ENCODE data around the gene TCAF1. TPM values are rescaled to one million over a fixed set of nuclear protein-coding genes. Genes with fewer than 3 reads are reported as not detected.

TCAF1 gene
- total RNA-seq, 1 donor from 2014 or later, result 46.3 TPM

- DNase-seq (ENCODE audit: low spot score), result no peak
- intact Hi-C loops (cut with DNase I), result loop anchor here (10.0 kb wide), 1 partner anchor 521 kb away; the partner anchor contains the start of gene ZYX
These were observed 4.2 kb upstream of the TCAF1 start for GRCh38 chr7:143906151-143906550.

GRCh38 chr7:143905509-143905908 lies 3.5 kb upstream of the TCAF1 start:
- intact Hi-C loops (cut with DNase I), result loop anchor here (10.0 kb wide), 1 partner anchor 521 kb away; the partner anchor contains the start of gene ZYX
- DNase-seq (ENCODE audit: low spot score), result no peak

- no peak for DNase-seq (ENCODE audit: low spot score)
- intact Hi-C loops (cut with DNase I), result loop anchor here (1.0 to 10.0 kb wide), 2 partner anchors 20 to 518 kb away; partner anchors contain the start of gene ZYX
These were observed 440 bp upstream of the TCAF1 start for GRCh38 chr7:143902332-143902899.

GRCh38 chr7:143901332-143901667 lies 676 bp downstream of the TCAF1 start:
- peak; percentile 76 for DNase-seq (ENCODE audit: low spot score)
- intact Hi-C loops (cut with DNase I), result loop anchor here (10.0 kb wide), 1 partner anchor 516 kb away; the partner anchor contains the start of gene ZYX

- DNase-seq (ENCODE audit: low spot score), result no peak
These were observed 1.7 kb downstream of the TCAF1 start for GRCh38 chr7:143900230-143900766.

GRCh38 chr7:143898810-143899209 lies 3.2 kb downstream of the TCAF1 start:
- intact Hi-C loops (cut with DNase I), result no loop called here
- no peak for DNase-seq (ENCODE audit: low spot score)

More at GRCh38 chr7:143900230-143900766, 1.7 kb downstream of the TCAF1 start:
- intact Hi-C loops (cut with DNase I), result loop anchor here (10.0 kb wide), 1 partner anchor 515 kb away; the partner anchor contains the start of gene ZYX

- no peak for DNase-seq (ENCODE audit: low spot score)
- intact Hi-C loops (cut with DNase I), result no loop called here
These were observed 5.3 kb downstream of the TCAF1 start for GRCh38 chr7:143896667-143897066.

- no peak for DNase-seq (ENCODE audit: low spot score)
- intact Hi-C loops (cut with DNase I), result no loop called here
These were observed 9.3 kb downstream of the TCAF1 start for GRCh38 chr7:143892527-143893300.

GRCh38 chr7:143891457-143891856 lies 10.5 kb downstream of the TCAF1 start:
- intact Hi-C loops (cut with DNase I), result no loop called here
- no peak for DNase-seq (ENCODE audit: low spot score)

GRCh38 chr7:143890558-143890957 lies 11.4 kb downstream of the TCAF1 start:
- intact Hi-C loops (cut with DNase I), result no loop called here
- no peak for DNase-seq (ENCODE audit: low spot score)

GRCh38 chr7:143889068-143889467 lies 12.9 kb downstream of the TCAF1 start:
- DNase-seq (ENCODE audit: low spot score), result no peak
- intact Hi-C loops (cut with DNase I), result no loop called here

- intact Hi-C loops (cut with DNase I), result no loop called here
- no peak for DNase-seq (ENCODE audit: low spot score)
These were observed 15.0 kb downstream of the TCAF1 start for GRCh38 chr7:143886826-143887477.

- no peak for DNase-seq (ENCODE audit: low spot score)
- intact Hi-C loops (cut with DNase I), result no loop called here
These were observed 16.0 kb downstream of the TCAF1 start for GRCh38 chr7:143885951-143886350.

GRCh38 chr7:143884969-143885559 lies 16.9 kb downstream of the TCAF1 start:
- intact Hi-C loops (cut with DNase I), result no loop called here
- DNase-seq (ENCODE audit: low spot score), result no peak

- intact Hi-C loops (cut with DNase I), result no loop called here
- DNase-seq (ENCODE audit: low spot score), result no peak
These were observed 17.6 kb downstream of the TCAF1 start for GRCh38 chr7:143884241-143884968.

GRCh38 chr7:143882604-143883078 lies 19.3 kb downstream of the TCAF1 start:
- intact Hi-C loops (cut with DNase I), result loop anchor here (1.0 kb wide), 1 partner anchor 20 kb away; the partner anchor contains the start of gene TCAF1
- DNase-seq (ENCODE audit: low spot score), result peak; percentile 88

GRCh38 chr7:143882020-143882603 lies 19.9 kb downstream of the TCAF1 start:
- intact Hi-C loops (cut with DNase I), result loop anchor here (1.0 kb wide), 1 partner anchor 20 kb away; the partner anchor contains the start of gene TCAF1

GRCh38 chr7:143878884-143879283 lies 23.1 kb downstream of the TCAF1 start:
- intact Hi-C loops (cut with DNase I), result no loop called here

More at GRCh38 chr7:143882020-143882603, 19.9 kb downstream of the TCAF1 start:
- DNase-seq (ENCODE audit: low spot score), result peak; percentile 76

More at GRCh38 chr7:143878884-143879283, 23.1 kb downstream of the TCAF1 start:
- DNase-seq (ENCODE audit: low spot score), result no peak
